ENCODE results near the gene COLEC12. TPM values are rescaled to one million over a fixed set of nuclear protein-coding genes. Genes with fewer than 3 reads are reported as not detected.

COLEC12 gene
- total RNA-seq, 1 donor from 2014 or later = 16.7 TPM

DNA sequence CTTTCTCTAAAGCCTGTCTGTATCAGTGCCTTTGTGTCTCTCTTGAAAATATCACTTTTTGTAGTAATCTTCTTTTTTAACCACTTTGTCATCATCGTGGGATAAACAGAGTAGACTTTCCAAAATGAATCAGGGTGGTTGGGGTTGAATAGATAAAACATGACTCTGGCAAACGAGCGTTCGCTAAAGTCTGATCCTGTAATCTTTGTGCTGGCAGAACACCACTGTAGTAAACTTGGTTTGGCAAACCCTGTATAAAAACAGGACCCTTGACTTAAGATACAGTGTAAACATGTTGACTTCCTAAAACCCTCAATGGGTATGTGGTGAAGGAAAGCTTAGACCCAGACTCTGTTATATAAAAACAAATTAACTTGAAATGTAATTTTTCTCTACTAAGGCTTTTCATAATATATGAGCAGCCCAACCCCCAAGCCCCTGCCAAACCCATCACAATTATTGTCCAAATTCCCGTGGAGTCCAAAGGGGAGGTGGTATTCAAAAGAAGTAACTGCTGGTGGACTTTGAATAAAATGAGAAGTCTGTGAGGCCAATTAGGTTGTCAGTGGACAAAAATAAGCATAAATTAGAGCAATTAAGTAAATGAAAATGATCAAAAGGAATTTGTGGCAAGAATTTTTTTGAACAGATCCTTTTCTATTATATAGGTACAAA lies 52.2 kb downstream of the COLEC12 start:
- FAIRE-seq (no peak), DNase-seq (ENCODE audit: low spot score in 2 of 2) (no peak)

- DNase-seq (ENCODE audit: low spot score in 2 of 2) (no peak), FAIRE-seq (no peak)
Observed at GRCh38 chr18:446941-447560, 53.5 kb downstream of the COLEC12 start.

GRCh38 chr18:445055-445454 lies 55.4 kb downstream of the COLEC12 start:
- DNase-seq (ENCODE audit: low spot score in 2 of 2) (no peak), FAIRE-seq (no peak)

DNA sequence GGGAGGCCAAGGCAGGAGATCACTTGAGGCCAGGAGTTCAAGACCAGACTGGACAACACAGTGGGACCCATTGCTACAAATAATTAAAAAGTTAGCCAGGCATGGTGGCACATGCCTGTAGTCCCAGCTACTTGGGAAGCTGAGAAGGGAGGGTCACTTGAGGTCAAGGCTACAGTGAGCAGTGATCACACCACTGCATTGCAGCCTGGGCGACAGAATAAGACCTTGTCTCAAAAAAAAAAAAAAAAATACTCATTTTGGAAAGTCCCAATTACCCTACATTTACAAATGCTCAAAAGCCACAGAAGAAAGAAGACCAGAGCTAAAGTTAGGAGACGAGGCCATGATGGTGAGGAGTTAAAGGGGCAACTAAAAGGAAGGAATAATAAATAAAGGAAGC lies 61.9 kb downstream of the COLEC12 start:
- DNase-seq (ENCODE audit: low spot score in 2 of 2) (no peak), FAIRE-seq (no peak)

DNA sequence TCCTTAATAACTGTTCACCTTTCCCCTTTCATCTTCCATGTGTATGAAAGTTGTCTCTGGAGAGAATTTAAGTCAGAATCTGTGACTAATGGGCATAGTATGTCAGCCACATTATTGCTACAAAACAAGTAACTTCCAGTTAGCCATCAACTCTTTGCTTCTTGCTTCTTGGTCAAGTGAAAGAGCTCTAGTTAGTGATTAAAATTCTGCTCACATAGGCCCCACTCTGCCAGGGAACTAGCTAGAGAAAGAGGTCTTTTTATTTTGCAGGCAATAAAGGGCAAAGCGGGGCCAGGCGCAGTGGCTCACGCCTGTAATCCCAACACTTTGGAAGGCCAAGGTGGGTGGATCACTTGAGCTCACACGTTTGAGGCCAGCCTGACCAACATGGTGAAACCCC lies 64.6 kb downstream of the COLEC12 start:
- FAIRE-seq = peak; percentile 45
- peak; percentile 14 for DNase-seq (ENCODE audit: low spot score in 2 of 2)

DNA sequence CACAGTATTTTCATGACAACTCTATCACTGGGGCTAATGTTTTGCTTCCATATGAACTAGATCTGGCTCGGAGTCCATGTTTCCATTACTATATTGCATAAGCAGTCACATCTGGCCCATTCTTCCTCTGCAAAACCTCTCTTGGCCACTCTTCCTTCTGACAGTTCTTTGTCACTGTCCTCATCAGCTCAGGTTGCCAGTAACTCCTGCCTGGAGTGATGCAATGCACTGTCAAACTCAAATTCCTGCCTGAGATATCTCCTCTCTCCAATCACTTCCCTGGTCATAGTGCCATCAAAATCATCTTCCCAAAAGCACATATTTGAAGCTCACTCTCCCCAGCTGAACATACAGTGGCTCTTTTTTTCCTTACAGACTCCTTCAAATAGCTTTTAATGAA lies 66.1 kb downstream of the COLEC12 start:
- FAIRE-seq = no peak
- no peak for DNase-seq (ENCODE audit: low spot score in 2 of 2)

DNA sequence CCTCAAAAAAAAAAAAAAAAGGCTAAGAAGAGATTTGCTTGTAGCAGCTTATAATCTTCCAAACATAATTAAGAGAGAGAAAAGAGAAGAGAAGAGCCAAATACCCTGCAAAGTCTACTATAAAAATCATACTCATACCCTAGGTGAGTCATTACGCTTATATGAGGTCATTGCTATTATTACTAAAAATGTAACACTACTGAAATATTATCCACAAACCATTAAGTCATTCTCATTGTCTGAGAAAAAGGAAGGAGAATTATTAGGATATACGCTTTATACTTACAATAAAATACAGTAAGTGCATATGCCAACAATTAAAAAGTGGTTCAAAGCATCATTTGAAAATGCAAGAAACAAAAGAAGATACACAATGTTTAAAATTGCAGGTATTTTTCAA lies 66.5 kb downstream of the COLEC12 start:
- DNase-seq (ENCODE audit: low spot score in 2 of 2) (no peak), FAIRE-seq (no peak)

DNA sequence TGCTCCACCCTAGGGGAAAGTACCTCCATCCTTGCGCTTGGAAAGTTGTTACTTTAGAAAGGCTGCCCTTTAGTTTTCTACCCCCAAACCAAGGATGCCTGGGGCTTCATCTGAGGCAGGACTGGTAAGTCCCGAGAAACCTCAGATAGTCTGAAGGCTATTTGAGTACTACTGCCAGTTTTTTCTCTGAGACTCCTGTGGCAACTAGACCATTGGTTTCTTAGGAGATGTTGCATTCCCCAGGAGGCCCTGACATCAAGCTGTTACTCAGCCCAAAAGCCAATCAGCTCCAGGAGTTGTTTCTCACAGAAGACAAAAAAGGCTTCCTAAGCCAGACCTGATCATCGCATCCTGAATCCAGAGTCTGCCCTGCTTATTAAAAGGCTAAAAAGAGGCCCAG lies 67.2 kb downstream of the COLEC12 start:
- FAIRE-seq (no peak), DNase-seq (ENCODE audit: low spot score in 2 of 2) (no peak)

GRCh38 chr18:432791-433190 lies 67.7 kb downstream of the COLEC12 start:
- FAIRE-seq = no peak
- DNase-seq (ENCODE audit: low spot score in 2 of 2) = no peak

GRCh38 chr18:429030-429429 lies 71.5 kb downstream of the COLEC12 start:
- no peak for DNase-seq (ENCODE audit: low spot score in 2 of 2)
- FAIRE-seq = no peak

DNA sequence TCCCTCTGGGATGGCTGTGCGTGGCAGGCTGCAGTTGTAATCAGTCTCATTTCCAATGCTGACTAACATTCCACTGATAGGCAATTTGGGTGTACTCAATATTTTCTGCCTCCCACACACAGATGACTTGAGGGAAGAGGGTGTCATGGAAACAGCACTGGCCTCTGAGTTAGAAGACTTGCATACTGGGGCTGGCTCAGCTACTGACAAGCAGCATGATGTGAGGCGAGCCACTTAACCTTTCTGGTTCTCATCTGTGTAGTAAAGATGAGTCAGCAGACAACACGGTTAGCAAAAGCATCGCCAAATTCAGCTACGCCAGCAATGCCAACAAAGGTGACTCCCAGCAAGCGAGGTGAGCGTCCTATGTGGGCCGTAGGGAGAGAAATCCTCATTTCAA lies 73.5 kb downstream of the COLEC12 start:
- peak in 1 of 2 donors; percentile 23 for DNase-seq (ENCODE audit: low spot score in 2 of 2)
- FAIRE-seq = no peak

GRCh38 chr18:425106-425745 lies 75.3 kb downstream of the COLEC12 start:
- FAIRE-seq = no peak

GRCh38 chr18:424668-425067 lies 75.8 kb downstream of the COLEC12 start:
- FAIRE-seq (no peak), DNase-seq (ENCODE audit: low spot score in 2 of 2) (no peak)

More at GRCh38 chr18:425106-425745, 75.3 kb downstream of the COLEC12 start:
- DNase-seq (ENCODE audit: low spot score in 2 of 2) = no peak

DNA sequence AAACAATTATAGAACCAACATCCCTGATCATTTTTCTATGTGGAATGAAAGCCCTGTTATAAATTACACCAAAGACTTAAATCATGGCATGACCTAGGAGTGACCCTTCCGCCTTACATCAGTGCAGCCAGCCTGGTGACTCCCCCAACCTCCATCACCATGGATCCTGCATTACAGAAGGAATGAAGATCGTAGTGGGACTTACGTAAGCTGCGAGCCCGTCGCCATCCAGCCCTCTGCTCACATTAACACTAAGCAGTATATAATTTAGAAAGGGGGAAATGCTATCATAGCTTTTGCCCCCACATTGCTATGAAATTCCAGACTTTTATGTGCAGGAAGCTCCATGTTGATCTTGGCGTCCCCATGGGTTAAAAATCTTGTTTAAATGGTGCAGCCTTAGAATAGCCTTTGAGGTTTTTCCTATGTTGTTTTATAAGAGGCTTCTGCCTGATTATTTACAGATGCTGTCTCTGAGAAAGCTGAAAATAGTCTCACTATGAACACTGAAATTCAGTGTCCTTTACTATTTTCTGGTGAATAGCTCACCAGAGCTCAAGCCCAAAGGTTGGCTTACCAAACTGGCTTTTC lies 76.3 kb downstream of the COLEC12 start:
- DNase-seq (ENCODE audit: low spot score in 2 of 2) = no peak
- FAIRE-seq = no peak

- FAIRE-seq (no peak), DNase-seq (ENCODE audit: low spot score in 2 of 2) (no peak)
Observed at GRCh38 chr18:422966-423365, 77.5 kb downstream of the COLEC12 start.

GRCh38 chr18:421247-422155 lies 79.0 kb downstream of the COLEC12 start:
- FAIRE-seq (no peak), DNase-seq (ENCODE audit: low spot score in 2 of 2) (no peak)

DNA sequence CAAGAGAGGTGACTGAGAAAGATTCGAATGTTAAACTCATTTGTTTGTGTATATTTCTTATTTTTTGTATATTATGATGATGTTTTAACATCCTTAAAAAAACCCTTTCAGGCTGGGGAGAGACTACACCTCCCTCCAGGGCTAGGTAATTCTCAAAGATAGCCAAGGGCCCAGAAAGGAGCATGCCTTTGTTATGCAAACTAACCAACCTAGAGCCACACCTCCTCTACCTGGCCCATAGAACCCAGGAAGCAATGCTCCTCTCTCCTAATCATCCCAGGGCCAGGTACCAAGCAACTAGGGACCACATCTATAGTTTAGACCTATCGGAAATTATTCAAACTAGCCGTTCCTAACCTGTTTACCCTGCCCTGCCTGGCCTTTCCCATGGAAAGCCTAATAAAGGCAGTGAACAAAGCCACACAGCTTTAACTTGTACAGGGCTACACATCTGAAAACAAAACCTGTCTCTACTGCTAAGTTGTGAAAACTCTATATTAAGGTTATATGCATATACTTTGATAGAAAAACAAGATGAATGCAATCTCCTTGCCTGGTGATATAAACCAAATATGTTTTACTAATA lies 79.7 kb downstream of the COLEC12 start:
- no peak for FAIRE-seq
- DNase-seq (ENCODE audit: low spot score in 2 of 2) = no peak

GRCh38 chr18:419541-420175 lies 80.8 kb downstream of the COLEC12 start:
- no peak for FAIRE-seq

DNA sequence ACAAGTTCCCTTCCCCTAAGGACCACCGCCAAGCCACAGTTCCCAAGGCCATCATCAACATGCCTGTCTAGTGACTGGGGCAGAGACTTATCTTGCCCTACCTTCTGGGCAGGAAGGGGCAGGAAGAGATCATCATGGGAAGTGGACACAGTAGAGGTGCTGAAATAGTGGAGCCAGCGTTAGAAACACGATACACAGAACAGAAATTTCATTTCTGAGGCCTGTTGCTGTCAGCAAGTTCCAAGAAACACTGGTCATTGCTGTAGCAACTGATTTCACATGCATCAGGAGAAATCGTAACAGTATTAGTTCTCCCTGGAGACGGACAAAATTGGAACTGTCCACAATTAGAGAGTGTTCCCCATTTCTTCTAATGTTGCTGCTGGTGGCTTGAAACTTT lies 83.0 kb downstream of the COLEC12 start:
- DNase-seq (ENCODE audit: low spot score in 2 of 2) (no peak), FAIRE-seq (no peak)

More at GRCh38 chr18:419541-420175, 80.8 kb downstream of the COLEC12 start:
- no peak for DNase-seq (ENCODE audit: low spot score in 2 of 2)

GRCh38 chr18:416930-417329 lies 83.6 kb downstream of the COLEC12 start:
- FAIRE-seq (no peak), DNase-seq (ENCODE audit: low spot score in 2 of 2) (no peak)
